Measurements from ENCODE around the gene PNPLA5. TPM values are rescaled to one million over a fixed set of nuclear protein-coding genes. Genes with fewer than 3 reads are reported as not detected.

Gene PNPLA5
- total and polyA plus RNA-seq, 4 donors = not detected

- no peak for TF ChIP-seq NR2F2 (IDR thresholded peaks at IDR 0.05)
- no peak for TF ChIP-seq RAD21 (IDR thresholded peaks at IDR 0.05)
Observed at GRCh38 chr22:43924877-43925276, 33.1 kb upstream of the PNPLA5 start (continued).

DNA sequence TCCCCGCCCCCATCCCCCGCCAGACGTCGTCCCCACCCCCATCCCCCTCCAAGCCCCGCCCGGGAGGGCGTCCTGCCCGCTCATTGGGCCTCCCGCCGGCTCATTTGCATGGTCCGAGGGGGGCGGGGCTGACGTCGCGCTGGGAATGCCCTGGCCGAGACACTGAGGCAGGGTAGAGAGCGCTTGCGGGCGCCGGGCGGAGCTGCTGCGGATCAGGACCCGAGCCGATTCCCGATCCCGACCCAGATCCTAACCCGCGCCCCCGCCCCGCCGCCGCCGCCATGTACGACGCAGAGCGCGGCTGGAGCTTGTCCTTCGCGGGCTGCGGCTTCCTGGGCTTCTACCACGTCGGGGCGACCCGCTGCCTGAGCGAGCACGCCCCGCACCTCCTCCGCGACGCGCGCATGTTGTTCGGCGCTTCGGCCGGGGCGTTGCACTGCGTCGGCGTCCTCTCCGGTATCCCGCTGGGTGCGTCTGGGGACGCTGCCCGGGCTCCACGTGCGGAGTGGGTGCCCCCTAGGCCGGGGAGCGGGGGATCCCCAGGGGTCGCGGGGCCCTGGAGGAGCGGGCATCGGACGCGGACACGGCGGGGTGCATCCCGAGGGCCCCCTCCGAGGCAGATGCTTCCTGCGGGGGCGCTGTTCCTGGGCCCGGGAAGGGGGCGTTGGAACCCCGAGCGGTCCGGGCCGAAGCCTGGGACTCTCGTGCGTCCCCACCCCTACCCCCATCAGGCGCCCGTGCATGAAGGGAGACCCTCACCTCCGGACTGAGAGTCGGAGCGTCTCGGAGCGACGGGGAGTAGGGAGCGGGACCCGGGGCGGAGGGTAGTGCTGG lies 32.0 kb upstream of the PNPLA5 start, which contains the start of gene PNPLA3:
Gene PNPLA3 (plus strand): TSS at position 175 of the 834 bp plus-strand sequence. CDS start 107 bp downstream, at position 282.
- 2% methylated on average over 100 of the region's 100 CpGs for WGBS
- H3K9me3 ChIP-seq (ENCODE audit: control insufficient read depth in 4 of 4, low read length in 3 of 4) = no peaks in the 10 kb centered on the region
- no peaks in the 10 kb centered on the region for H3K27me3 ChIP-seq (ENCODE audit: control insufficient read depth in 4 of 4, insufficient read depth in 4 of 4, low read length in 3 of 4)
- TF ChIP-seq RAD21 (IDR thresholded peaks at IDR 0.05) = no peak
- TF ChIP-seq, protein P1, sequence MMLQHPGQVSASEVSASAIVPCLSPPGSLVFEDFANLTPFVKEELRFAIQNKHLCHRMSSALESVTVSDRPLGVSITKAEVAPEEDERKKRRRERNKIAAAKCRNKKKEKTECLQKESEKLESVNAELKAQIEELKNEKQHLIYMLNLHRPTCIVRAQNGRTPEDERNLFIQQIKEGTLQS (IDR thresholded peaks at IDR 0.05) = no peak
- no peak for TF ChIP-seq GABPA (IDR thresholded peaks at IDR 0.05 in 1 of 2, conservative IDR thresholded peaks at IDR 0.05 in 1 of 2)
- no peak for TF ChIP-seq JUND (IDR thresholded peaks at IDR 0.05)
- TF ChIP-seq YY1 (IDR thresholded peaks at IDR 0.05) = peak; percentile 55
- TF ChIP-seq, protein P2, sequence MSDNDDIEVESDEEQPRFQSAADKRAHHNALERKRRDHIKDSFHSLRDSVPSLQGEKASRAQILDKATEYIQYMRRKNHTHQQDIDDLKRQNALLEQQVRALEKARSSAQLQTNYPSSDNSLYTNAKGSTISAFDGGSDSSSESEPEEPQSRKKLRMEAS (IDR thresholded peaks at IDR 0.05) = no peak
- TF ChIP-seq, protein P3, sequence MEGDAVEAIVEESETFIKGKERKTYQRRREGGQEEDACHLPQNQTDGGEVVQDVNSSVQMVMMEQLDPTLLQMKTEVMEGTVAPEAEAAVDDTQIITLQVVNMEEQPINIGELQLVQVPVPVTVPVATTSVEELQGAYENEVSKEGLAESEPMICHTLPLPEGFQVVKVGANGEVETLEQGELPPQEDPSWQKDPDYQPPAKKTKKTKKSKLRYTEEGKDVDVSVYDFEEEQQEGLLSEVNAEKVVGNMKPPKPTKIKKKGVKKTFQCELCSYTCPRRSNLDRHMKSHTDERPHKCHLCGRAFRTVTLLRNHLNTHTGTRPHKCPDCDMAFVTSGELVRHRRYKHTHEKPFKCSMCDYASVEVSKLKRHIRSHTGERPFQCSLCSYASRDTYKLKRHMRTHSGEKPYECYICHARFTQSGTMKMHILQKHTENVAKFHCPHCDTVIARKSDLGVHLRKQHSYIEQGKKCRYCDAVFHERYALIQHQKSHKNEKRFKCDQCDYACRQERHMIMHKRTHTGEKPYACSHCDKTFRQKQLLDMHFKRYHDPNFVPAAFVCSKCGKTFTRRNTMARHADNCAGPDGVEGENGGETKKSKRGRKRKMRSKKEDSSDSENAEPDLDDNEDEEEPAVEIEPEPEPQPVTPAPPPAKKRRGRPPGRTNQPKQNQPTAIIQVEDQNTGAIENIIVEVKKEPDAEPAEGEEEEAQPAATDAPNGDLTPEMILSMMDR (IDR thresholded peaks at IDR 0.05; ENCODE audit: low read depth, low read length, missing input control) = peak; percentile 5
- TF ChIP-seq SP1 (IDR thresholded peaks at IDR 0.05) = peak; percentile 22
- no peak for TF ChIP-seq TAF1 (conservative IDR thresholded peaks at IDR 0.05)
- TF ChIP-seq, protein P4, sequence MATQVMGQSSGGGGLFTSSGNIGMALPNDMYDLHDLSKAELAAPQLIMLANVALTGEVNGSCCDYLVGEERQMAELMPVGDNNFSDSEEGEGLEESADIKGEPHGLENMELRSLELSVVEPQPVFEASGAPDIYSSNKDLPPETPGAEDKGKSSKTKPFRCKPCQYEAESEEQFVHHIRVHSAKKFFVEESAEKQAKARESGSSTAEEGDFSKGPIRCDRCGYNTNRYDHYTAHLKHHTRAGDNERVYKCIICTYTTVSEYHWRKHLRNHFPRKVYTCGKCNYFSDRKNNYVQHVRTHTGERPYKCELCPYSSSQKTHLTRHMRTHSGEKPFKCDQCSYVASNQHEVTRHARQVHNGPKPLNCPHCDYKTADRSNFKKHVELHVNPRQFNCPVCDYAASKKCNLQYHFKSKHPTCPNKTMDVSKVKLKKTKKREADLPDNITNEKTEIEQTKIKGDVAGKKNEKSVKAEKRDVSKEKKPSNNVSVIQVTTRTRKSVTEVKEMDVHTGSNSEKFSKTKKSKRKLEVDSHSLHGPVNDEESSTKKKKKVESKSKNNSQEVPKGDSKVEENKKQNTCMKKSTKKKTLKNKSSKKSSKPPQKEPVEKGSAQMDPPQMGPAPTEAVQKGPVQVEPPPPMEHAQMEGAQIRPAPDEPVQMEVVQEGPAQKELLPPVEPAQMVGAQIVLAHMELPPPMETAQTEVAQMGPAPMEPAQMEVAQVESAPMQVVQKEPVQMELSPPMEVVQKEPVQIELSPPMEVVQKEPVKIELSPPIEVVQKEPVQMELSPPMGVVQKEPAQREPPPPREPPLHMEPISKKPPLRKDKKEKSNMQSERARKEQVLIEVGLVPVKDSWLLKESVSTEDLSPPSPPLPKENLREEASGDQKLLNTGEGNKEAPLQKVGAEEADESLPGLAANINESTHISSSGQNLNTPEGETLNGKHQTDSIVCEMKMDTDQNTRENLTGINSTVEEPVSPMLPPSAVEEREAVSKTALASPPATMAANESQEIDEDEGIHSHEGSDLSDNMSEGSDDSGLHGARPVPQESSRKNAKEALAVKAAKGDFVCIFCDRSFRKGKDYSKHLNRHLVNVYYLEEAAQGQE (IDR thresholded peaks at IDR 0.05) = peak; percentile 77
- TF ChIP-seq HNF4A (conservative IDR thresholded peaks at IDR 0.05) = no peak
- no peak for TF ChIP-seq ZBTB33 (IDR thresholded peaks at IDR 0.05)
- no peak for TF ChIP-seq RXRA (IDR thresholded peaks at IDR 0.05)
- no peak for TF ChIP-seq HNF4G (IDR thresholded peaks at IDR 0.05)
- H3K4me3 ChIP-seq (ENCODE audit: low read depth in 1 of 3, low read length in 3 of 3) = peak within 1 kb of the TSS; percentile 33 to 77 (median 46)
- peak within 1 kb of the TSS; percentile 3 to 82 for H3K9ac ChIP-seq (ENCODE audit: low read depth in 1 of 2, low read length in 2 of 2)
- H3K27ac ChIP-seq (ENCODE audit: low read depth in 1 of 2, low read length in 2 of 2) = peak within 1 kb of the TSS; percentile 94 to 95
- H3K36me3 ChIP-seq (ENCODE audit: control insufficient read depth in 4 of 4, insufficient read depth in 3 of 4, low read depth in 1 of 4, low read length in 3 of 4) = peaks cover 0 to 3% (median 2%) of the 10 kb centered on the region in 4 donors
- DNase-seq (ENCODE audit: low spot score) = peak; percentile 92
- H3K4me1 ChIP-seq (ENCODE audit: control insufficient read depth in 4 of 4, insufficient read depth in 4 of 4, low read length in 3 of 4) = peaks cover 11 to 54% (median 41%) of the 10 kb centered on the region in 4 donors

Data from liver (tissue), 9 donors.